CD4-positive, alpha-beta T cell treated with Interferon gamma for 1 hour (primary cell): ENCODE measurements around the gene LMNTD2.

Source experiments
- DNase-seq: peaks from one replicate; pipeline ENCODE4 v3.0.0-alpha.2; 2020

LMNTD2 gene

GRCh38 chr11:560305-561147 lies at the start of gene LMNTD2, which contains the start of gene RASSF7:
LMNTD2 (minus strand) TSS chr11:560738; CDS start chr11:560716, 22 bp downstream.
RASSF7 (plus strand) TSS chr11:560970; CDS start chr11:561769, 799 bp downstream.
- DNase-seq, result peak; percentile 91

- no peak for DNase-seq
These were observed 48.8 kb upstream of the LMNTD2 start for GRCh38 chr11:609341-609811.

- DNase-seq, result no peak
These were observed 48.3 kb upstream of the LMNTD2 start for GRCh38 chr11:608791-609251.

- DNase-seq, result no peak
These were observed 47.6 kb upstream of the LMNTD2 start for GRCh38 chr11:607971-608659.

GRCh38 chr11:607020-607780 lies 46.7 kb upstream of the LMNTD2 start:
- DNase-seq, result no peak

GRCh38 chr11:606245-606644 lies 45.7 kb upstream of the LMNTD2 start:
- DNase-seq, result no peak

- no peak for DNase-seq
These were observed 45.0 kb upstream of the LMNTD2 start for GRCh38 chr11:605286-606129.

GRCh38 chr11:603154-603553 lies 42.6 kb upstream of the LMNTD2 start:
- no peak for DNase-seq

- DNase-seq, result no peak
These were observed 41.2 kb upstream of the LMNTD2 start for GRCh38 chr11:601573-602245.

- no peak for DNase-seq
These were observed 37.6 kb upstream of the LMNTD2 start for GRCh38 chr11:598005-598680.

GRCh38 chr11:597166-597725 lies 36.7 kb upstream of the LMNTD2 start:
- no peak for DNase-seq

- no peak for DNase-seq
These were observed 35.8 kb upstream of the LMNTD2 start for GRCh38 chr11:596374-596773.

- DNase-seq, result no peak
These were observed 34.9 kb upstream of the LMNTD2 start for GRCh38 chr11:595400-595799.

GRCh38 chr11:593347-593746 lies 32.8 kb upstream of the LMNTD2 start:
- DNase-seq, result no peak

- no peak for DNase-seq
These were observed 32.4 kb upstream of the LMNTD2 start for GRCh38 chr11:592918-593317.

GRCh38 chr11:592501-592900 lies 32.0 kb upstream of the LMNTD2 start:
- DNase-seq, result no peak

- DNase-seq, result no peak
These were observed 30.5 kb upstream of the LMNTD2 start for GRCh38 chr11:590997-591396.

- no peak for DNase-seq
These were observed 29.3 kb upstream of the LMNTD2 start for GRCh38 chr11:589798-590197.

GRCh38 chr11:587978-588380 lies 27.4 kb upstream of the LMNTD2 start:
- peak; percentile 81 for DNase-seq

- no peak for DNase-seq
These were observed 27.0 kb upstream of the LMNTD2 start for GRCh38 chr11:587546-587945.
